ENCODE data around the gene AHNAK. TPM values are rescaled to one million over a fixed set of nuclear protein-coding genes. Genes with fewer than 3 reads are reported as not detected.

Gene AHNAK
- total and polyA plus RNA-seq, 2 donors (not counting 3 experiments of a cell fraction or from before 2014, with no cell fraction given), result 35.2 to 436 TPM

DNA sequence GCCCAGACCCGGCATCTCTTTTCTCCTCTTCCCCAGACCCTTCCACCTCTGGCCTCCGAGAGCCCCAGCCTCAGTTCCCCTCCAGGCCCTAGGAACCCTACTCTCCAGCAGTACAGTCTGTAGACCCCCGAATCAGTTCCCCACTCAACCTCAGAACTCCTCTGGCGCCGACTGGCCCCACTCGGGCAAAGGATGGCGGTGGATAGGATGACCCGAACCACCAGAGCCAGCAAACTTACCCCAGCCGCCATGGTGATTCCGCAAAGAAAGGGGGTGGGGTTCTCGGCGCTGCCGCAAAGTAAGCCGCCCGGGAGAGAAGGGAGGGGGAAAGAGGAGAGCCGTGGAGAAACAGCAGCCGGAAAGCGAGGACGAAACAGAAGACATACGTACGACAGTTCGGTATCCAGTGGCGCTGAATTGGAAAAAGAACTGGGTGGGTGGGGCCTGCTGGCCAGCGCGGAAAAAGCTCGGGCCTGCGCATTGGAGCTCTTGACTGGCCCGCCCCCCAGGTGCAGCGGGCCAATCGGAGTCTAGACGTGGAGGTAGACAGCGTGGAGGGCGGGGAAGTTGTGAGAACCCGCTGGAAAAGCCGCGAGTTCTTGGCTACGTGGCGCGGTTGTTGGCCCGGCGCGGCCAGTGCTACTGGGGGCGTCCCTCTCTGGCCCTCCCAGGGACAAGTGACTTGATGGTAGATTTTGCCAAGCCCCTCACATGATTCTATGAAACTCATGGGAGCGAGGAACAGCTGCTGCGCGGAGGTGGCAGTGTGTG lies 27.2 kb upstream of the AHNAK start, which contains the start of gene EEF1G:
Gene EEF1G, minus strand, starts transcription at position 300 of the 771 bp plus-strand sequence. Its CDS starts 49 bp downstream, at position 251.
- peak; percentile 100 for FAIRE-seq
- peaks cover 21 to 23% of the 10 kb centered on the region in 2 experiments for H3K36me3 ChIP-seq (ENCODE audit: control insufficient read depth in 2 of 2, extremely low read depth in 1 of 2, insufficient read depth in 2 of 2, low read length in 2 of 2)

More for the DNA sequence above, 27.2 kb upstream of the AHNAK start, which contains the start of gene EEF1G:
- ChIA-PET POLR2A (interaction anchor here (0.6 to 5.7 kb wide), 18 partner anchors 9 to 268 kb away, joined by 3 to 75 read pairs (median 4); partner anchors contain the start of genes C11orf98, CSKMT, HNRNPUL2 and INTS5), CTCF (interaction anchor here (0.6 to 2.8 kb wide), 19 partner anchors 11 to 370 kb away, joined by 3 to 18 read pairs (median 4); partner anchors contain the start of genes B3GAT3, EML3, MTA2 and ROM1)
- Histone ChIP-seq H3K4me2 (ENCODE audit: insufficient read depth, low read length) (peak within 1 kb of the TSS; percentile 92), H3K9me1 (replicated peaks; ENCODE audit: control insufficient read depth, extremely low read depth, insufficient read depth, low read length) (no peaks in the 10 kb centered on the region), H4K20me1 (replicated peaks; ENCODE audit: control insufficient read depth, extremely low read depth, insufficient read depth, low read length) (no peaks in the 10 kb centered on the region), H3K27ac (ENCODE audit: insufficient read depth, low read depth, low read length) (peak within 1 kb of the TSS; percentile 99), H3K79me2 (ENCODE audit: control insufficient read depth, insufficient read depth, low read length) (peaks cover 67% of the 10 kb centered on the region), H3K27me3 (ENCODE audit: control insufficient read depth in 2 of 2, insufficient read depth in 2 of 2, low read length in 2 of 2) (no peaks in the 10 kb centered on the region), H2AFZ (ENCODE audit: low read depth, low read length) (peak within 1 kb of the TSS; percentile 4), H3K4me3 (replicated peaks in 1 of 3; ENCODE audit: insufficient read depth in 1 of 3, low read depth in 1 of 3, low read length in 3 of 3) (peak within 1 kb of the TSS; percentile 51 to 85 (median 70)), H3K9ac (replicated peaks; ENCODE audit: extremely low read depth, insufficient read depth, low read length) (peak within 1 kb of the TSS; percentile 95), H3K9me3 (replicated peaks; ENCODE audit: control insufficient read depth, insufficient read depth, low read length) (no peaks in the 10 kb centered on the region), H3K4me1 (ENCODE audit: control insufficient read depth, extremely low read depth, insufficient read depth, low read length) (peaks cover 59% of the 10 kb centered on the region)
- dilution Hi-C loops (cut with MboI; ENCODE audit: extremely low pct_ligation_motif_present, low sequenced_read_pairs) (no loop called here), intact Hi-C loops (cut with micrococcal nuclease) (loop anchor here (1.0 kb wide), 2 partner anchors 39 to 73 kb away; partner anchors contain the start of genes EML3 and GANAB)
- no TSS peak for BruUV-seq (replicated peaks)
- TF ChIP-seq POLR2A (IDR thresholded peaks at IDR 0.05; ENCODE audit: low read depth, low read length) (peak; percentile 96), MYC (IDR thresholded peaks at IDR 0.05; ENCODE audit: low read depth, low read length) (no peak), GATA2 (IDR thresholded peaks at IDR 0.05; ENCODE audit: insufficient read depth, insufficient read length, low read depth, low read length) (no peak), FOS (IDR thresholded peaks at IDR 0.05; ENCODE audit: borderline replicate concordance, insufficient read depth, low read length) (no peak), POLR2AphosphoS5 (IDR thresholded peaks at IDR 0.05; ENCODE audit: insufficient read depth, low read depth, low read length) (peak; percentile 94), JUN (IDR thresholded peaks at IDR 0.05; ENCODE audit: borderline replicate concordance, insufficient read depth, insufficient read length, low read depth) (no peak), EZH2 (IDR thresholded peaks at IDR 0.05; ENCODE audit: borderline replicate concordance, low read depth, low read length, severe bottlenecking) (no peak)
- TF ChIP-seq, protein P1, sequence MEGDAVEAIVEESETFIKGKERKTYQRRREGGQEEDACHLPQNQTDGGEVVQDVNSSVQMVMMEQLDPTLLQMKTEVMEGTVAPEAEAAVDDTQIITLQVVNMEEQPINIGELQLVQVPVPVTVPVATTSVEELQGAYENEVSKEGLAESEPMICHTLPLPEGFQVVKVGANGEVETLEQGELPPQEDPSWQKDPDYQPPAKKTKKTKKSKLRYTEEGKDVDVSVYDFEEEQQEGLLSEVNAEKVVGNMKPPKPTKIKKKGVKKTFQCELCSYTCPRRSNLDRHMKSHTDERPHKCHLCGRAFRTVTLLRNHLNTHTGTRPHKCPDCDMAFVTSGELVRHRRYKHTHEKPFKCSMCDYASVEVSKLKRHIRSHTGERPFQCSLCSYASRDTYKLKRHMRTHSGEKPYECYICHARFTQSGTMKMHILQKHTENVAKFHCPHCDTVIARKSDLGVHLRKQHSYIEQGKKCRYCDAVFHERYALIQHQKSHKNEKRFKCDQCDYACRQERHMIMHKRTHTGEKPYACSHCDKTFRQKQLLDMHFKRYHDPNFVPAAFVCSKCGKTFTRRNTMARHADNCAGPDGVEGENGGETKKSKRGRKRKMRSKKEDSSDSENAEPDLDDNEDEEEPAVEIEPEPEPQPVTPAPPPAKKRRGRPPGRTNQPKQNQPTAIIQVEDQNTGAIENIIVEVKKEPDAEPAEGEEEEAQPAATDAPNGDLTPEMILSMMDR (IDR thresholded peaks at IDR 0.05; ENCODE audit: extremely low read depth in 1 of 2, insufficient read depth in 1 of 2, low read depth in 1 of 2, low read length in 2 of 2), result no peak
- TF ChIP-seq, protein P2, sequence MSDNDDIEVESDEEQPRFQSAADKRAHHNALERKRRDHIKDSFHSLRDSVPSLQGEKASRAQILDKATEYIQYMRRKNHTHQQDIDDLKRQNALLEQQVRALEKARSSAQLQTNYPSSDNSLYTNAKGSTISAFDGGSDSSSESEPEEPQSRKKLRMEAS (IDR thresholded peaks at IDR 0.05; ENCODE audit: insufficient read depth, insufficient read length), result no peak
- DNase-seq (ENCODE audit: low read depth, low spot score), result peak; percentile 100
